ENCODE results near the gene REPIN1.
"Not testable (repeated sequence)": the region's sequence is repeated elsewhere in the genome, so short reads cannot be mapped to it uniquely, and the experiment has no call there.

The REPIN1 gene

GRCh38 chr7:150378115-150378852 is 9.7 kb downstream of the REPIN1 start:
- DNase-seq: peak; percentile 39

GRCh38 chr7:150378853-150379440 is 10.3 kb downstream of the REPIN1 start, which contains the start of gene ZNF775:
Gene ZNF775 (plus strand): TSS chr7:150379330. CDS start chr7:150388471, 9,141 bp downstream.
- peak; percentile 91 for DNase-seq

- no peak for DNase-seq
Observed at GRCh38 chr7:150379441-150380379, 11.1 kb downstream of the REPIN1 start.

- no peak for DNase-seq
Observed at GRCh38 chr7:150380463-150380862, 11.8 kb downstream of the REPIN1 start.

- DNase-seq: no peak
Observed at GRCh38 chr7:150381096-150381495, 12.5 kb downstream of the REPIN1 start.

- DNase-seq: no peak
Observed at GRCh38 chr7:150381785-150382122, 13.1 kb downstream of the REPIN1 start.

GRCh38 chr7:150382123-150382843 is 13.7 kb downstream of the REPIN1 start:
- no peak for DNase-seq

- no peak for DNase-seq
Observed at GRCh38 chr7:150382844-150383225, 14.2 kb downstream of the REPIN1 start.

GRCh38 chr7:150383710-150384397 is 15.2 kb downstream of the REPIN1 start:
- no peak for DNase-seq

- no peak for DNase-seq
Observed at GRCh38 chr7:150384406-150385301, 16.0 kb downstream of the REPIN1 start.

GRCh38 chr7:150385302-150385723 is 16.7 kb downstream of the REPIN1 start:
- no peak for DNase-seq

GRCh38 chr7:150385884-150386283 is 17.3 kb downstream of the REPIN1 start:
- not testable (repeated sequence) for DNase-seq

- DNase-seq: no peak
Observed at GRCh38 chr7:150388306-150388705, 19.7 kb downstream of the REPIN1 start.

- no peak for DNase-seq
Observed at GRCh38 chr7:150388709-150389531, 20.3 kb downstream of the REPIN1 start.

GRCh38 chr7:150389532-150389816 is 20.9 kb downstream of the REPIN1 start:
- DNase-seq: no peak

- no peak for DNase-seq
Observed at GRCh38 chr7:150390205-150390604, 21.6 kb downstream of the REPIN1 start.

- DNase-seq: no peak
Observed at GRCh38 chr7:150393325-150393724, 24.7 kb downstream of the REPIN1 start.

- DNase-seq: no peak
Observed at GRCh38 chr7:150396426-150396825, 27.8 kb downstream of the REPIN1 start.

GRCh38 chr7:150396851-150397260 is 28.2 kb downstream of the REPIN1 start:
- DNase-seq: no peak

GRCh38 chr7:150397346-150398107 is 28.9 kb downstream of the REPIN1 start:
- DNase-seq: no peak
